ENCODE data around the gene ADCY2.

ADCY2 gene

DNA sequence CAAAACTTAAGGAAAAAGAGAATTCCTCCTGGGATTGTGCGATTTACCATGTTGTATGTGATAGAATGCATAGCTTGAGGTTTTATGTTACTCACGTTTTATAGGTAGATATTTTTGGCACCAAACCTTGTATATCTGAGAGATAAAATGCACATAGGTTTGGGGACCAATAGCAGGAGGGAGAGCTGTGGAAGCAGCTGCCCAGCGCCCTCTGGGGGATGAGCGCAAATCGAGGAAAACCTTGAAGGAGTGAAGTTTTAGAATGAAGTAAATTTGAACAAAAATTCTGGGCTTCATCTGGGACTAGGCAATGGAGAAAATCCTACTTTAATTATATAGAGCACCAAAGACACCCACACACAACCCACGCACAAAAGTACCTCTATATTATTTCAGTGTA, 197.0 kb downstream of the ADCY2 start:
- DNase-seq (ENCODE audit: low spot score), result no peak

DNA sequence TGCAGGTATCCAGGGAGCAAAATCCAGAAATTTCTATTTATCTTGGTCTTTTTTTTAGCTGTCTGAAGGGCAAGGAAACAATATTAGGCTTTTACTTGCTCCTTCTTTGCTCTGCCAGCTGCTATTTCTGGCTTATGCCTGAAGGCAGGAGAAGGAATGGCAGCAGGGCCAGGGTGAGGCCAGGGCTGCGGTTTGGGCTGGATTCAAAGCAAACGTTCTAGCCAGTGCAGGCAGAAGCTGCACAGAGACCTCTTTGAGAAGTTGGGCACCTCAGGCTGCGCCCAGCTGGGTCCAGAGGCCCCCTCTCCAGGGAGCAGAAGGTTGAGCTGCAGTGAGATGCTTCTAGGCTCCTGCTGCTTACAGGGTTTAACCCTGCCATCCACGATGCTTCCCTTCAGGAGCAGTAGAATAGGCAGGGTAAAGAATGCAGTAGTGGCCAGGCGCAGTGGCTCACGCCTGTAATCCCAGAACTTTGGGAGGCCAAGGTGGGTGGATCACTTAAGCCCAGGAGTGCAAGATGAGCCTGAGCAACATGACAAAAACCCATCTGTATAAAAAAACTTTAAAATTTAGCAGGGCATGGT, 201.2 kb downstream of the ADCY2 start:
- no peak for DNase-seq (ENCODE audit: low spot score)

GRCh38 chr5:7606840-7607465, 211.0 kb downstream of the ADCY2 start:
- DNase-seq (ENCODE audit: low spot score), result no peak

- DNase-seq (ENCODE audit: low spot score), result no peak
Measured at GRCh38 chr5:7608772-7609171, 212.8 kb downstream of the ADCY2 start.

DNA sequence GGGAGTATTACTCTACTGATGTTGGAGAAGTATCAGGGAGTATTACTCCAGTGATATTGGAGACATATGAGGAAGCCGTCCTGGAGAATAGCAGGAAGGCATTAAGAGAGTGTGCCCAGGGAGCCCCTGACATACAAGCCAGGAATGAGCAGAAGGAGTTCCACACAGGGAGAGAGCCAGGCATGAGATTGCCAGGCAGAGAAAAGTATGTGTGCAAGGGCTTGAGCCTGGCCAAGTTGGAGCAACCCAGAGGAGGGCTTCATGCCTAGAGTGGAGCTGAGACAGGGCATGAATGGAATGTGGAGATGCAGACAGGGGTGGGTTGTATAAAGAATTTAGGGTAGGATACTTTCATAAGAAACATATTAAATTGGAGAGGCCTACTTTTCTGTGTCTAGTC, 213.8 kb downstream of the ADCY2 start:
- no peak for DNase-seq (ENCODE audit: low spot score)

DNA sequence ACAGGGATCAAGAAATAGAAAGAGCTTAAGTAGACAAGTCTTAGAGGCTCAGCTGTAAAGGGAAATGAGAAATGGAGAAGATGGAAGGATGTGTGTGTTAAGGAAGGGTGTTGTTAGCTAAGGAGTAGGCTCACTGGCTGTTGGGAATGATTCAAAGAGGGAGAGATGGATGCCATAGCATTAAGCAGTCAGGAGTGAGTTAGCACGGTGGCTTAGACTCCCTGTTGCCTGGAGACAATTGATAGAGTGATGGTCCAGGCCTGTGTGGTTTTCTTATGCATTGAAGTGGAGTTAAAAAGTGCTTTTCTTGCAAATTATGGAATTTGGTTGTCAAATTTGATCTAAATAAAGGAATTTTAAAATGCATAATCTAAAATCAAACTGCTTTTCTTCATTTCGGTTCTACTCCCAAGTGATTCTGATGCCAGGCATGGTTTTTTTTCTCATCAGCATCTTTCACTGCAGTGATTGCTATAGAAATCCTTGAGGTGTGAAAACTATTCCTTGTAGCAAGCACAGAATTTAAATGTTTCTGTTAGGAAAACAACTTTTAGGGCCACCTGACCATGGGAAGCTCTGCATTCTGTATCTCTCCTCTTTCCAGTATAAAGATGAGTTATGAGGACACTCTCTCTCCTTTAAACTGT, 214.7 kb downstream of the ADCY2 start:
- no peak for DNase-seq (ENCODE audit: low spot score)

GRCh38 chr5:7611518-7611917, 215.6 kb downstream of the ADCY2 start:
- DNase-seq (ENCODE audit: low spot score), result no peak

DNA sequence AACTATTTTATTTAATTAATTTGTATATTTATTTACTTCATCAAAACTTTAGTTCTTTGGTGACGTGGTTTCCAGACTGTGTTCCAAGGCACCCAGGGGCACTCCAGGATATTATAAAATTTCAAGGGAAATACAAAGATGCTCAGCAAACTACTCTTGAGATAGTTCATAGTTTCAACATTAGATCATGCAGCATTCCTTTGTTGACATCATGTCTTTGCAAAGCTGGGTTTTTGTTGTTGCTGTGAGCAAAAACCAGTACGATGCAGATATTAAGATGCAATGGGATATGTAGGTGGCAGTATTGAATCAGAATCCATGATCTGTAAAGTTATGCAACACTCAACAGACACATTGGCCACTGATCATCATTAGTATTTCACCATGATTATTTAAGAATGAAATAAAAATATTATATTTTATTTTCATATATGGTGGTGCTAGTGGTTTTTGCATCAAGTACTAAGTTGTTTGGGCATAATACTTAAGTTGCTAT, 219.7 kb downstream of the ADCY2 start:
- no peak for DNase-seq (ENCODE audit: low spot score)

DNA sequence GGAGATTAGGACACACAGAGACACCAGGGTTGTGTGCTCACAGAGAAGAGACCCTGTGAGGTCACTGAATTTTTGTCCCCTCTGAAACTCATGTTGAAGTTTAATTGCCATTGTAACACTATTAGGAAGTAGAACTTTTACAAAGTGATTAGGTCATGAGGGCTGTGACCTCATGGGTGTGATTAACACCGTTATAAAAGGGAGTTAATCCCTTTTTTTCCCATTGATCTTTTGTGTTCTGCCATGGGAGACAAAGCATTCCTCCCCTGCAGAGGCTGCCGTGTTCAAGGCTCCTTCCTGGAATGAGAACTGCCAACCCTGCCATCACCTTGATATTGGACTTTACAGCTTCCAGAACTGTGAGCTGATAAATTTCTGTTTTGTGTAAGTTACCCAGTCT, 221.0 kb downstream of the ADCY2 start:
- no peak for DNase-seq (ENCODE audit: low spot score)

DNA sequence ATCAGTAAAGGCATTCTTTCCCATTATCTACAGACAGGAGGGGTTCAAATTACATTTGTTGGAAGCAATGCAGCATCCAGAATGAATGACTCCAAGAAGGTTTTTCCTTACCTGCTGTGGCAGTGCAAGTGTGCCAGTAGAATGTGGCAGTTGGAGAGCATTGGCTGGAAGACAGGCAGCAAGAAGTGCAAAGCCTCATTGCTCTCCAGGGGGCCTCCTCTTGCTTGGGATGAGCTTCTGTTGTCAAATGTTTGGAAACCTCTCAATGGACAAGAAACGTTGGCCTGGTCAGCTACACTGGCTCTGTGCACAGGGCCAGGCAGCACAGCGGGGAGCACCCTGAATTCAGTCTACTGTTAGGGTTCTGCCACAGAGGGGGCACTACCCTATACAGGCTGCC, 226.6 kb downstream of the ADCY2 start:
- no peak for DNase-seq (ENCODE audit: low spot score)

GRCh38 chr5:7625740-7626139, 229.8 kb downstream of the ADCY2 start:
- no peak for DNase-seq (ENCODE audit: low spot score)

DNA sequence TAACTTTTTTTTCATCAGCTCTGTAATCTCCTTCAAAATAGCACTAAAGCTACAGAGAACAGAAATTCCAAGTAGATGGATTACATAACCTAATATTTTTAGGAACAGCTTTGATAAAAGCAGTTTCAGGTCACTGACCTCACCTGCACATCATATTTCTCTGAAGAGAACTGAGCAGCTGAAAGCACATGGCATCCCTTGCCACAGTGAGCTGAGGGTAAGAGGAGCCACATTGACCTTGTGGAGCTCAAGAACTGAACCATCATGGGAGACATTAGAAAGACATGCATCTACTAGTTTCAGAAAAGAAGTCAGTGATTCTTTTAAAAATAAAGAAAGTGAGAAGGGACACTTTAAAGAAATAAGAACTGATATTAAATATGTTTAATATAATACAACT, 232.3 kb downstream of the ADCY2 start:
- DNase-seq (ENCODE audit: low spot score), result no peak

DNA sequence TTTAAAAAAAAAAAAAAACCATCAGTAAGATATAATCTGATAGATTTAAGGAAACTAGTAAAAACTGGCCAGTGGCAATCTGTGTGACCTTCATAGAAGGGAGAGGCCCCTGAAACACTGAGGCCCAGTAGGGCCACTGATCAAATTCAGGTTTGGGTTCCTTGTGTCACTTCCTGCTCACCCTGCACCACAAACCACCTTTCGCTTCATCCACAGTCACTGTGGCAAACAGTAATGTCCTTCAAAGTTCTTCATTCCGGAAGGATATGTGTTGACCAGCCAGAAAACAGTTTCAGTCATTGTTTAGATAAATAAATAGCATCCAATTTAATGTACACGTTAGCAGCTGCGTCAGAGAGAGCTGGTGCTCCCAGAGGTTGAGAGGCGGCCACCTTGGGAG, 232.9 kb downstream of the ADCY2 start:
- DNase-seq (ENCODE audit: low spot score), result no peak

GRCh38 chr5:7629561-7629960, 233.6 kb downstream of the ADCY2 start:
- no peak for DNase-seq (ENCODE audit: low spot score)

DNA sequence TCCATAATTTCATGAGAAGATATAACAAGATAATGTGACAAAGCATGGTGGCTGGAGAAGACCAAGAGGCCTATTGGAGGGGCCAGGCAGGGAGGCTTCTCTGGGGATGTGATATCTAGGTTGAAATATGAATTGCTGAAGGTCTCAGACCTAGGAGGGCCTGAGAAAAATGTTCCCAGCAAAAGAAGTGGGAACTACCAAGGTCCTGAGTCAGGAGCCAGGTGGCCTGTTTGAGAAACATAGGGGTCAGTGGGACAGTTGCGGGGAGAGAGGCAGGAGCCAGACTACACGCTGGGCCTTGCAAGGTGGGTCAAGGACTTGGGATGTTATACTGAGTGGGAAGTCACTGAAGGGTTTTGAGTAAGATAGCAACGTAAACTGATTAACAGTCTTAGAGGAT, 238.9 kb downstream of the ADCY2 start:
- DNase-seq (ENCODE audit: low spot score), result no peak

- DNase-seq (ENCODE audit: low spot score), result no peak
Measured at GRCh38 chr5:7638456-7638855, 242.5 kb downstream of the ADCY2 start.

GRCh38 chr5:7642029-7642428, 246.1 kb downstream of the ADCY2 start:
- no peak for DNase-seq (ENCODE audit: low spot score)

DNA sequence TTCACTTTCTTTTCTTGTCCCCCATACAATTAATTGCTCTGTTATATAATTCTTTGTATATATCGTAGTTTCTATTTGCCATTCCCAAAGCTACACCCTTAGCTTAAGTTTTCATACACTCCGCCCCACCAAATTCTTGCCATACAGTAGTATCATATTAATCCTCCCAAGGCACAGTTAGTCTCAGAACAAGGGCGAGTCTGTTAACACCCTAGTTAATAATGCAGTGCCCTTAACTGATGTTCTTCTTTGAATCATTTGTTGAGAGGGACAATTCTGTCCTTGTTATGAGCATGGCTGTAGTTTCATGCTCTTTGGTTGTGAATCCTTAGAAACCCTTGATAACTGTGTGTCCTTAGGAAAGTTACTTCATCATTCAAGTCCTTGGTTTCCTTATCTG, 248.8 kb downstream of the ADCY2 start:
- no peak for DNase-seq (ENCODE audit: low spot score)

- DNase-seq (ENCODE audit: low spot score), result no peak
Measured at GRCh38 chr5:7650755-7651154, 254.8 kb downstream of the ADCY2 start.

- DNase-seq (ENCODE audit: low spot score), result no peak
Measured at GRCh38 chr5:7653046-7653445, 257.1 kb downstream of the ADCY2 start.

GRCh38 chr5:7657153-7657552, 261.2 kb downstream of the ADCY2 start:
- DNase-seq (ENCODE audit: low spot score), result no peak

DNA sequence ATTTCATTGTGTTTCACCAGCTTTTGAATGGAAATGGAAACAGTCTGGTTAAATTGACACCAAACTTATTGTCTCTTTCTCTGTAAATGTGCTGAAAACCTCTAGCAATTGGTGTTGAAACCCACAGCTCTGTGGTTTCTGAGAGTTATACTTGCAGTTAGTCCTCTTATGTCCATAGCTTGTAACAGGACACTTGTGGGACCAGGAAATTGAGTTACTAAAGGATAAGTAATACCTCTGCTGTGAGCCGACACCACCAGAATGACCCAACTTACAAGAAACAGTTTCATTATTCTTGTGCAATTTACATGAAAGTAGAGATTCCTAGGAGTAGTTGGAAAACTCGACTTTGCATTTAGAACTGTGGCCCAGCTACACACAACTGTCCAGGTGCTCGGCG, 263.5 kb downstream of the ADCY2 start:
- no peak for DNase-seq (ENCODE audit: low spot score)

DNA sequence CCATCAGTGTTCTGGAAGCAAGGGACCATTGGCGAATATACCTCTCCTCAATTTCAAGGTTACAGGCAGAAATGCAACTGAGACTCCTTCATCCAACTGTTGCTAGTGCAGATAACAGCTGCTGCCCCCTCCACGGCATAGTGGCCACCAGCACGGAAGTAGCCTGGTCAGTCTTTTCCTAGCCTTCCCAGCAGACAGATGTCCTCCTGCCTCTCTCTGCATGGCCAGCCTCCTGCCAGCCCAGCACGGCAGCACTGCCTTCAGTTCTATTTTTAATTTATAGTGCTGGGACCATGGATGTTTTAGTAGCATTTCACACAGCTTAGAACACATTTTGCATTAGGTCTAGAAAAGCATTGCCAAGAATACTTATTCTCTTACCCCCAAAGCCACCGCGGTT, 266.4 kb downstream of the ADCY2 start:
- no peak for DNase-seq (ENCODE audit: low spot score)

DNA sequence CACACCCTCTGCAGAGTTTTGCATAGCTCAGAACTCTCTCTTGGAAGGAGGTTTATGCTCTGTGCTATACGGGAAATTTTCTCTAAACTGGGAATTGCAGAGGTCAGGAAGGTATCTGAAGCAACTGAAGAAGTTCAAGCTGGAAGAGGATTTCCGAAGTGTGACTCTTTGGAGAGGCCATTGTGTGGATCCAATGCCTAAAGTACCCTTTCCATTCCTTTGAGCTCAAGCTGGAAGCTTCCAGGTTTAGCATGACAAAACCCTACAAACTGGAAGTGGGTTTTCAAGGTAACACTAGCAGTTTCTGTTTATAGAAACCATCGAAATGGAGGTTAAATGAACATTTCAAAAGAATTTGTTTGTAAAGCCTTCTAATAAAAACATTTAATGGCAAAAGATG, 267.9 kb downstream of the ADCY2 start:
- DNase-seq (ENCODE audit: low spot score), result no peak
